ENCODE measurements around the gene LEUTX.
"Not testable (repeated sequence)": the region's sequence is repeated elsewhere in the genome, so short reads cannot be mapped to it uniquely, and the experiment has no call there.

The LEUTX gene

GRCh38 chr19:39778763-39779162 is at the start of gene LEUTX:
LEUTX (plus strand) TSS chr19:39778854; CDS start chr19:39778921, 67 bp downstream.
- no peak for DNase-seq

GRCh38 chr19:39729594-39729993 is 49.1 kb upstream of the LEUTX start:
- DNase-seq, result no peak

GRCh38 chr19:39731685-39732084 is 47.0 kb upstream of the LEUTX start:
- no peak for DNase-seq

- DNase-seq, result no peak
These were observed 44.8 kb upstream of the LEUTX start for GRCh38 chr19:39733841-39734240.

- DNase-seq, result no peak
These were observed 43.0 kb upstream of the LEUTX start for GRCh38 chr19:39735688-39736087.

- DNase-seq, result no peak
These were observed 42.6 kb upstream of the LEUTX start for GRCh38 chr19:39736088-39736487.

GRCh38 chr19:39737351-39737750 is 41.3 kb upstream of the LEUTX start:
- DNase-seq, result peak; percentile 17

- no peak for DNase-seq
These were observed 40.8 kb upstream of the LEUTX start, which contains the start of gene CLC for GRCh38 chr19:39737891-39738290. CLC (minus strand) TSS chr19:39738029; CDS start chr19:39737952, 77 bp downstream.

GRCh38 chr19:39738814-39739213 is 39.8 kb upstream of the LEUTX start:
- no peak for DNase-seq

GRCh38 chr19:39740395-39740794 is 38.3 kb upstream of the LEUTX start:
- DNase-seq, result peak; percentile 31

- DNase-seq, result no peak
These were observed 33.0 kb upstream of the LEUTX start for GRCh38 chr19:39745643-39746042.

GRCh38 chr19:39746836-39747529 is 31.7 kb upstream of the LEUTX start:
- no peak for DNase-seq

GRCh38 chr19:39749981-39750380 is 28.7 kb upstream of the LEUTX start:
- no peak for DNase-seq

GRCh38 chr19:39752390-39752789 is 26.3 kb upstream of the LEUTX start:
- DNase-seq, result no peak

GRCh38 chr19:39752795-39753194 is 25.9 kb upstream of the LEUTX start:
- no peak for DNase-seq

GRCh38 chr19:39754544-39754943 is 24.1 kb upstream of the LEUTX start:
- DNase-seq, result no peak

- DNase-seq, result no peak
These were observed 23.7 kb upstream of the LEUTX start for GRCh38 chr19:39754971-39755370.

- DNase-seq, result no peak
These were observed 19.0 kb upstream of the LEUTX start for GRCh38 chr19:39759457-39760184.

- DNase-seq, result not testable (repeated sequence)
These were observed 16.8 kb upstream of the LEUTX start for GRCh38 chr19:39761851-39762250.

GRCh38 chr19:39765091-39766076 is 13.3 kb upstream of the LEUTX start:
- DNase-seq, result peak; percentile 53

- DNase-seq, result no peak
These were observed 10.3 kb upstream of the LEUTX start for GRCh38 chr19:39768334-39768733.

- no peak for DNase-seq
These were observed 9.9 kb upstream of the LEUTX start for GRCh38 chr19:39768786-39769185.

- DNase-seq, result no peak
These were observed 2.2 kb downstream of the LEUTX start for GRCh38 chr19:39780894-39781293.
